HG03439 (cell line): Measurements from ENCODE around the gene GNMT.

ENCODE experiments used
- ATAC-seq: cut with Tn5 transposase; IDR thresholded peaks from one replicate; pipeline ENCODE4 v1.9.1; 2021; ENCODE audit warnings: mild to moderate bottlenecking, moderate library complexity; ENCODE audit not compliant: unreplicated experiment

The GNMT gene

GRCh38 chr6:43009124-43009523 lies 48.6 kb downstream of the GNMT start:
- ATAC-seq: no peak

GRCh38 chr6:43011207-43011606 lies 50.7 kb downstream of the GNMT start:
- ATAC-seq: no peak

DNA sequence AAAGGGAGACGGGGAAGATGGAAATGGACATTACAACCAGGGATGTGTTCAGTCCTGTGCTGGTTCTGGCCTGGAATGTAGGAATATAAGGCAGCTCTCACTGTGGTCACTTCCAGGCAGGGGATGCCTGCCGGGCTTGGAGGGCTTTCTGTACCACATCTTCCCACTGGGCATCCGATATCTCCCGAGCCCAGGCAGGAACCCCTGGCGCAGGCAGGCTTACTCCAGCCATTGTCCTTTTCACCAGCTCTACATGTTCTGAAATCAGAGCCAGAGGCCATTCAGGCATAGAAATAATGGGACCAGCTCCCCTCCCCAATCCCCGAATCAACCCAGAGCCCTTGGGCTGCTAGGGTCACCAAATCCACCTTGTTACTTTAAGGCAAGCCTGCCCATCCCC lies 51.8 kb downstream of the GNMT start:
- no peak for ATAC-seq

GRCh38 chr6:43013097-43013842 lies 52.7 kb downstream of the GNMT start:
- ATAC-seq: peak; percentile 0
